ENCODE results near the gene DACT2.

Gene DACT2

GRCh38 chr6:168367285-168367751 lies 47.7 kb upstream of the DACT2 start:
- TF ChIP-seq OSR1 (CRISPR knock-in tag; IDR thresholded peaks at IDR 0.05) (no peak), ZNF565 (CRISPR knock-in tag; conservative IDR thresholded peaks at IDR 0.05; ENCODE audit: low read depth) (no peak), ARNTL (CRISPR knock-in tag; IDR thresholded peaks at IDR 0.05; ENCODE audit: borderline replicate concordance, low read depth) (no peak), ZFP3 (CRISPR knock-in tag; IDR thresholded peaks at IDR 0.05) (no peak), SNAI2 (CRISPR knock-in tag; IDR thresholded peaks at IDR 0.05) (no peak), TOX (CRISPR knock-in tag; IDR thresholded peaks at IDR 0.05; ENCODE audit: borderline replicate concordance) (no peak), ESRRG (CRISPR knock-in tag; IDR thresholded peaks at IDR 0.05) (no peak), ZNF8 (CRISPR knock-in tag; IDR thresholded peaks at IDR 0.05) (no peak), PPARA (CRISPR knock-in tag; IDR thresholded peaks at IDR 0.05; ENCODE audit: borderline replicate concordance) (no peak), GLIS3 (CRISPR knock-in tag; IDR thresholded peaks at IDR 0.05) (no peak), ZC3H10 (CRISPR knock-in tag; IDR thresholded peaks at IDR 0.05) (no peak)
- ATAC-seq = no peak

- no peak for ATAC-seq
These were observed 46.9 kb upstream of the DACT2 start for GRCh38 chr6:168366473-168366872.

GRCh38 chr6:168365422-168366165 lies 46.0 kb upstream of the DACT2 start:
- no peak for TF ChIP-seq CREB5 (CRISPR knock-in tag; IDR thresholded peaks at IDR 0.05; ENCODE audit: low read depth)
- no peak for TF ChIP-seq TOX (CRISPR knock-in tag; IDR thresholded peaks at IDR 0.05; ENCODE audit: borderline replicate concordance)
- TF ChIP-seq TSHZ2 (CRISPR knock-in tag; IDR thresholded peaks at IDR 0.05) = no peak
- no peak for TF ChIP-seq ZC3H10 (CRISPR knock-in tag; IDR thresholded peaks at IDR 0.05)
- no peak for TF ChIP-seq ZFP3 (CRISPR knock-in tag; IDR thresholded peaks at IDR 0.05)
- TF ChIP-seq PATZ1 (CRISPR knock-in tag; IDR thresholded peaks at IDR 0.05; ENCODE audit: borderline replicate concordance) = no peak
- no peak for TF ChIP-seq POU6F1 (CRISPR knock-in tag; IDR thresholded peaks at IDR 0.05; ENCODE audit: borderline replicate concordance, low read depth)
- no peak for TF ChIP-seq CSRNP3 (CRISPR knock-in tag; IDR thresholded peaks at IDR 0.05)
- TF ChIP-seq CSDC2 (CRISPR knock-in tag; IDR thresholded peaks at IDR 0.05) = no peak
- no peak for TF ChIP-seq ZNF565 (CRISPR knock-in tag; conservative IDR thresholded peaks at IDR 0.05; ENCODE audit: low read depth)
- TF ChIP-seq ESRRG (CRISPR knock-in tag; IDR thresholded peaks at IDR 0.05) = no peak
- TF ChIP-seq OSR1 (CRISPR knock-in tag; IDR thresholded peaks at IDR 0.05) = no peak
- TF ChIP-seq GLIS3 (CRISPR knock-in tag; IDR thresholded peaks at IDR 0.05) = no peak
- no peak for TF ChIP-seq RARB (CRISPR knock-in tag; IDR thresholded peaks at IDR 0.05)
- TF ChIP-seq ARNTL (CRISPR knock-in tag; IDR thresholded peaks at IDR 0.05; ENCODE audit: borderline replicate concordance, low read depth) = no peak
- TF ChIP-seq TCF4 (CRISPR knock-in tag; IDR thresholded peaks at IDR 0.05; ENCODE audit: borderline replicate concordance) = no peak
- TF ChIP-seq PPARA (CRISPR knock-in tag; IDR thresholded peaks at IDR 0.05; ENCODE audit: borderline replicate concordance) = no peak
- no peak for TF ChIP-seq ISL1 (CRISPR knock-in tag; IDR thresholded peaks at IDR 0.05)
- TF ChIP-seq SNAI2 (CRISPR knock-in tag; IDR thresholded peaks at IDR 0.05) = no peak
- no peak for TF ChIP-seq BACH2 (CRISPR knock-in tag; IDR thresholded peaks at IDR 0.05; ENCODE audit: borderline replicate concordance)
- no peak for ATAC-seq

More at GRCh38 chr6:168366473-168366872, 46.9 kb upstream of the DACT2 start:
- TF ChIP-seq TOX (CRISPR knock-in tag; IDR thresholded peaks at IDR 0.05; ENCODE audit: borderline replicate concordance) (no peak), CREB5 (CRISPR knock-in tag; IDR thresholded peaks at IDR 0.05; ENCODE audit: low read depth) (no peak), RARB (CRISPR knock-in tag; IDR thresholded peaks at IDR 0.05) (no peak), ZFP30 (CRISPR knock-in tag; IDR thresholded peaks at IDR 0.05) (no peak), ZNF8 (CRISPR knock-in tag; IDR thresholded peaks at IDR 0.05) (no peak), ZNF565 (CRISPR knock-in tag; conservative IDR thresholded peaks at IDR 0.05; ENCODE audit: low read depth) (no peak), ARNTL (CRISPR knock-in tag; IDR thresholded peaks at IDR 0.05; ENCODE audit: borderline replicate concordance, low read depth) (no peak), TCF4 (CRISPR knock-in tag; IDR thresholded peaks at IDR 0.05; ENCODE audit: borderline replicate concordance) (no peak), OSR1 (CRISPR knock-in tag; IDR thresholded peaks at IDR 0.05) (no peak)
